GM23338 (cell line): ENCODE measurements around the gene DENND2A. TPM values are rescaled to one million over a fixed set of nuclear protein-coding genes. Genes with fewer than 3 reads are reported as not detected.
A peak's percentile ranks its signal among the peaks of the same experiment; 100 is the strongest.

Source experiments
- ATAC-seq: fragments of 200-7000 bp; cut with Tn5 transposase; 3 replicates; pipeline ENCODE4 v1.9.1; 2020
- DNase-seq: peaks from one replicate; pipeline ENCODE4 v3.0.0-alpha.2; 2015; ENCODE audit warnings: low spot score
- H2AFZ ChIP-seq: fragments of 200-600 bp; sonication (generic); 2 replicates; pipeline ENCODE4 v1.8.0; 2016; ENCODE audit warnings: antibody characterized with exemption, mild to moderate bottlenecking, moderate library complexity
- H3F3A ChIP-seq: fragments of 200-600 bp; sonication (generic); replicated peaks from 2 replicates; pipeline ENCODE4 v1.8.0; 2017; ENCODE audit warnings: antibody characterized with exemption, mixed run types, low read depth
- H3K27ac ChIP-seq: fragments of 200-600 bp; sonication (generic); 2 replicates; pipeline ENCODE4 v1.6.1; 2016; ENCODE audit warnings: low read depth
- H3K27me3 ChIP-seq: fragments of 200-600 bp; sonication (generic); 2 replicates; pipeline ENCODE4 v1.8.0; 2016; ENCODE audit warnings: mild to moderate bottlenecking, mixed run types, moderate library complexity; ENCODE audit not compliant: insufficient read depth
- H3K36me3 ChIP-seq: fragments of 200-600 bp; sonication (generic); 2 replicates; pipeline ENCODE4 v1.8.0; 2016; ENCODE audit warnings: mild to moderate bottlenecking; ENCODE audit not compliant: insufficient read depth
- H3K4me1 ChIP-seq: fragments of 200-600 bp; sonication (generic); 2 replicates; pipeline ENCODE4 v1.8.0; 2016; ENCODE audit warnings: mild to moderate bottlenecking, moderate library complexity; ENCODE audit not compliant: insufficient read depth
- H3K4me2 ChIP-seq: fragments of 200-600 bp; sonication (generic); 2 replicates; pipeline ENCODE4 v1.7.1; 2017; ENCODE audit warnings: mixed run types
- H3K4me3 ChIP-seq: fragments of 200-600 bp; sonication (generic); 2 replicates; pipeline ENCODE4 v1.6.1; 2016; ENCODE audit warnings: mixed run types
- H3K79me2 ChIP-seq: fragments of 200-600 bp; sonication (generic); replicated peaks from 2 replicates; pipeline ENCODE4 v1.8.0; 2017; ENCODE audit warnings: mild to moderate bottlenecking; ENCODE audit not compliant: insufficient read depth
- H3K9me2 ChIP-seq: fragments of 200-600 bp; sonication (generic); 2 replicates; pipeline ENCODE4 v1.8.0; 2017; ENCODE audit not compliant: insufficient read depth
- H4K20me1 ChIP-seq: fragments of 200-600 bp; sonication (generic); replicated peaks from 2 replicates; pipeline ENCODE4 v1.8.0; 2017; ENCODE audit warnings: mild to moderate bottlenecking; ENCODE audit not compliant: insufficient read depth
- H3K27ac Mint-ChIP-seq: 2 replicates; pipeline ENCODE4 v1.8.0; 2020; ENCODE audit warnings: inconsistent platforms, mild to moderate bottlenecking, moderate library complexity, mixed read lengths
- H3K27me3 Mint-ChIP-seq: 3 replicates; pipeline ENCODE4 v1.8.0; 2022; ENCODE audit warnings: low read depth, mild to moderate bottlenecking, moderate library complexity, mixed read lengths, inconsistent platforms; ENCODE audit not compliant: insufficient read depth, poor library complexity
- H3K36me3 Mint-ChIP-seq: 3 replicates; pipeline ENCODE4 v1.8.0; 2021; ENCODE audit warnings: low read depth, mild to moderate bottlenecking, inconsistent platforms, moderate library complexity, mixed read lengths
- H3K4me1 Mint-ChIP-seq: 3 replicates; pipeline ENCODE4 v1.8.0; 2020; ENCODE audit warnings: mild to moderate bottlenecking, inconsistent platforms, mixed read lengths
- H3K4me3 Mint-ChIP-seq: 3 replicates; pipeline ENCODE4 v1.8.0; 2021; ENCODE audit warnings: moderate library complexity, mild to moderate bottlenecking, inconsistent platforms, mixed read lengths
- H3K9me3 Mint-ChIP-seq: 3 replicates; pipeline ENCODE4 v1.8.0; 2020; ENCODE audit warnings: moderate library complexity, mild to moderate bottlenecking, inconsistent platforms, mixed read lengths
- CREB1 ChIP-seq: fragments of 250-450 bp; sonication (Bioruptor Pico); IDR thresholded peaks from 2 replicates; pipeline ENCODE4 v1.5.0; 2020; ENCODE audit warnings: low read depth, mild to moderate bottlenecking, moderate library complexity
- CTCF ChIP-seq, 2 experiments: fragments of 200-600 bp in 1 of 2; sonication (generic) in 1 of 2; conservative IDR thresholded peaks; 2 replicates each; pipeline versions ENCODE4 v1.5.1 to v1.6.1; 2016 to 2017; ENCODE audit warnings: antibody characterized with exemption in 2 of 2, low read depth in 2 of 2, mild to moderate bottlenecking in 2 of 2, moderate library complexity in 1 of 2
- ETS1 ChIP-seq: IDR thresholded peaks from 2 replicates; pipeline ENCODE4 v1.6.1; 2016; ENCODE audit warnings: antibody characterized with exemption
- EZH2 ChIP-seq: fragments of 200-600 bp; sonication (generic); IDR thresholded peaks from one replicate; pipeline ENCODE4 v1.8.0; 2017; ENCODE audit warnings: antibody characterized with exemption, mild to moderate bottlenecking, low read depth; ENCODE audit not compliant: unreplicated experiment
- EZH2phosphoT487 ChIP-seq: fragments of 200-600 bp; sonication (generic); IDR thresholded peaks from one replicate; pipeline ENCODE4 v1.8.1; 2018; ENCODE audit warnings: antibody characterized with exemption; ENCODE audit not compliant: unreplicated experiment
- JUNB ChIP-seq: IDR thresholded peaks from one replicate; pipeline ENCODE4 v1.6.1; 2016; ENCODE audit warnings: antibody characterized with exemption; ENCODE audit not compliant: unreplicated experiment
- POLR2AphosphoS5 ChIP-seq: IDR thresholded peaks from 2 replicates; pipeline ENCODE4 v1.6.1; 2016; ENCODE audit warnings: antibody characterized with exemption, low read depth
- ZNF114 ChIP-seq: fragments of 250-450 bp; sonication (Bioruptor Pico); IDR thresholded peaks from 2 replicates; pipeline ENCODE4 v1.5.0; 2020; ENCODE audit warnings: mild to moderate bottlenecking, moderate library complexity
- ZNF331 ChIP-seq: fragments of 250-450 bp; sonication (Bioruptor Pico); IDR thresholded peaks from 2 replicates; pipeline ENCODE4 v1.5.0; 2020; ENCODE audit warnings: low read depth, mild to moderate bottlenecking, moderate library complexity
- ZNF462 ChIP-seq: fragments of 250-450 bp; sonication (Bioruptor Pico); IDR thresholded peaks from 2 replicates; pipeline ENCODE4 v1.5.0; 2020; ENCODE audit warnings: mild to moderate bottlenecking, moderate library complexity
- polyA plus RNA-seq: library from polyadenylated mRNA; unstranded; fragments of >200 nt; fragmentation: Nextera tagmentation; extraction: Ambion mirVana; gene quantifications from 2 replicates; pipeline ENCODE4 v1.2.1, GENCODE V29; 2016
- total RNA-seq: library from RNA; depleted of rRNA; stranded (reverse); fragments of >200 nt; shearing (Covaris generic); gene quantifications from 2 replicates; pipeline ENCODE4 v1.2.3, GENCODE V29; 2014

The DENND2A gene
- total and polyA plus RNA-seq, 2 experiments from 2014 or later = 1.7 to 5.6 TPM

GRCh38 chr7:140643416-140643815, 2.8 kb upstream of the DENND2A start:
- H3K9me3 Mint-ChIP-seq = no peaks in the 10 kb centered on the region; the same call in 2 of the 3 replicates
- peaks cover 35% of the 10 kb centered on the region for H3K27me3 ChIP-seq
- no peaks in the 10 kb centered on the region; the same call in 2 of the 3 replicates for H3K36me3 Mint-ChIP-seq
- H4K20me1 ChIP-seq = no peaks in the 10 kb centered on the region
- peaks cover 30% of the 10 kb centered on the region for H3K4me1 Mint-ChIP-seq
- ATAC-seq (no peak), DNase-seq (no peak)
- no peak overlapping the region for H3K4me3 Mint-ChIP-seq
- peaks cover 10% of the 10 kb centered on the region for H3F3A ChIP-seq
- no peak overlapping the region for H3K4me2 ChIP-seq
- TF ChIP-seq CREB1 (CRISPR knock-in tag) = no peak
- no peak for TF ChIP-seq JUNB
- TF ChIP-seq EZH2 = no peak
- no peak for TF ChIP-seq CTCF (conservative IDR thresholded peaks at IDR 0.05; ENCODE audit: low read depth in 2 of 2)
- no peak for TF ChIP-seq ETS1
- TF ChIP-seq EZH2phosphoT487 = no peak
- no peak for TF ChIP-seq POLR2AphosphoS5
- no peaks in the 10 kb centered on the region for H3K9me2 ChIP-seq
- no peak overlapping the region for H3K4me3 ChIP-seq
- H2AFZ ChIP-seq = no peak overlapping the region
- peaks cover 20% of the 10 kb centered on the region for H3K4me1 ChIP-seq
- no peaks in the 10 kb centered on the region for H3K36me3 ChIP-seq
- H3K27ac ChIP-seq = no peak overlapping the region
- no peak overlapping the region for H3K27ac Mint-ChIP-seq
- peaks cover 40% of the 10 kb centered on the region for H3K27me3 Mint-ChIP-seq
- H3K79me2 ChIP-seq = no peaks in the 10 kb centered on the region

- peaks cover 39% of the 10 kb centered on the region for H3K27me3 Mint-ChIP-seq
- peaks cover 35% of the 10 kb centered on the region for H3K27me3 ChIP-seq
- H3K4me1 Mint-ChIP-seq = peaks cover 38% of the 10 kb centered on the region
- DNase-seq = peak; percentile 59
- H3K9me3 Mint-ChIP-seq = no peaks in the 10 kb centered on the region; the same call in 2 of the 3 replicates
- peak; percentile 1; the same call in 1 of the 3 replicates for ATAC-seq
- TF ChIP-seq ZNF114 (CRISPR knock-in tag) (no peak), POLR2AphosphoS5 (0 out of 2 replicates have a peak, but pooled peaks have one; percentile 3), ZNF331 (CRISPR knock-in tag) (no peak), ZNF462 (CRISPR knock-in tag) (no peak)
- peak overlapping the region; percentile 58 for H3K4me3 Mint-ChIP-seq
- H3F3A ChIP-seq = peaks cover 10% of the 10 kb centered on the region
- H2AFZ ChIP-seq = peak overlapping the region; percentile 98
- H4K20me1 ChIP-seq = no peaks in the 10 kb centered on the region
- H3K79me2 ChIP-seq = no peaks in the 10 kb centered on the region
- H3K36me3 ChIP-seq = no peaks in the 10 kb centered on the region
- no peaks in the 10 kb centered on the region for H3K9me2 ChIP-seq
- peaks cover 25% of the 10 kb centered on the region for H3K4me1 ChIP-seq
- no peak overlapping the region for H3K27ac ChIP-seq
- peak overlapping the region; percentile 82 for H3K4me3 ChIP-seq
- peak overlapping the region; percentile 89 for H3K4me2 ChIP-seq
- H3K36me3 Mint-ChIP-seq = no peaks in the 10 kb centered on the region; the same call in 2 of the 3 replicates
- no peak overlapping the region for H3K27ac Mint-ChIP-seq
Measured at GRCh38 chr7:140641524-140642195, 1.0 kb upstream of the DENND2A start.
